GM21619 (cell line): Measurements from ENCODE around the gene SLC30A2.

ENCODE experiments used
- ATAC-seq: cut with Tn5 transposase; IDR thresholded peaks from one replicate; pipeline ENCODE4 v1.9.1; 2021; ENCODE audit not compliant: unreplicated experiment

SLC30A2 gene

DNA sequence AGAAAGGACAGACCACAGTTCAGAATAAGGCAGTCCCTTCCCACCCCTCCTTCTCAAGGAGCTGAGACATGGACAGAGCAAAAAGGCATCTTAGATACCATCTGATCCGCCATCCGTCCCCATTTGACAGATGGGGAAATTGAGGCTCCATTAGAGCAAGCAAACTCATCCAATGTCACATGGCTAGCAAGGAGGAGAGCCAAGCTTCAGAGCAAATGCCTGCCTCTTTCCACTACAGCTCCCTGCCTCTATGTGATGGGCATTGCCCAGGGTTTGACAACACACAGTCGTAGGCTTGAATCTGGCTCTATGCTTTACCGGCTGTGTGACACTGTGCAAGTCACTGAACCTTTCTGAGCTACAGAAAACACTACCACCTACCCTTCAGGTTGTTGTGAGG is 3.9 kb downstream of the SLC30A2 start:
- no peak for ATAC-seq

DNA sequence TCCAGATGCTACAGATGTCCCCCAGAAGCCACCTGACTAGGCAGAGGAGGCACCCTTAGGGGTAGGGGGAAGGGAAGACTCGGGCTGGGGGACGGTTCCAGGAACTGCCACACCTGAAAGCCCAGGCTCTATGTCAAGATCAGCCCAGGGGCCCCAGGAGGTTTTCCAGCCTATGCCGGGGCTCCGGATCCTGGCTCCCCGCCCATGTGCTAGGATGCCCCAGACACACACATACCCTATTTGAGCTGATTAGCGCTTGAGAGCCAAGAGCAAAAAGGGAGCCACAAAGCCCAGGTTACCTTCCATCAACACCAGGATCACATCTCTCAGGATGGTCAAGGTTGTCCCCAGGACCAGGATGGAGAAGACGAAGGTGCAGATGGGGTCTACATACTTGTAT is 4.5 kb downstream of the SLC30A2 start:
- no peak for ATAC-seq

DNA sequence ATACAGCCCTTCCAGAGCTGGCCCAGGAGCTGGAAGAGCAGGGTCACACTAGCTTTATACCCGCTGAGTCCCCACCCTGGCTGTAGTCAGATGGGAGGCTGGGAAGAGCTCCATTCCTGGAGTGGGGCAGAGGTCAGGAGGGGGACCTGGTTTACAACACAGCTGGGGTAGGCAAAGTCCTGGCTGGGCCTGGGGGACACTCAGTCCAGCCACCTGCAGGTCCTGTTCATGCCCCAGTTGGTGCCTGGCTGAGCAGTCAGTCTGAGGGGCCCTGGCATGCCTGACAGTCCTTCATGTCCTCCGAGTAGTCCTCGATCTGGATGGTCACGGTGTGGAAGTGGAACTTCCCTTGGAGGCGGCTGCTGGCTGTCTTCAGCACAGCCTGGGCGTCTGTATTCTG is 7.0 kb downstream of the SLC30A2 start:
- no peak for ATAC-seq

DNA sequence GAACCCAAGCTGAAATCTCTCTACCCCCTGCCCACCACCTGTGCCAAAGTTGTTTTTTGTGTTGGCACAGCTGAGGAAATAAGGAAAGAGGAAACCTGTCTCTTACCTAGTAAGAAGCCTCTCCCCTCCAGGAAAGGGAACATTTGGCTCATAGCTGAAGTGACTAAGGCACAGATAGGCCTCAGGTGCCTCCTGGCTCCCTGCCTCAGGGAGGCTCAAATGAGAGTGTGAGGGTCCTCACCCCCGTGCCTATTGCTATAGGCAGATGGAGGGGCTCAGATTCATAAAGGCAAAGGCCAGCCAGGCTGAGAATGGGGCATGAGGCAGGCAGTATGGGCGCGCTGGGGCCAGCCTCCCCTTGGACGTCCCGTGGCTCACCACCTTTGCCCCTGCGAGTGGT is 7.4 kb downstream of the SLC30A2 start:
- no peak for ATAC-seq

DNA sequence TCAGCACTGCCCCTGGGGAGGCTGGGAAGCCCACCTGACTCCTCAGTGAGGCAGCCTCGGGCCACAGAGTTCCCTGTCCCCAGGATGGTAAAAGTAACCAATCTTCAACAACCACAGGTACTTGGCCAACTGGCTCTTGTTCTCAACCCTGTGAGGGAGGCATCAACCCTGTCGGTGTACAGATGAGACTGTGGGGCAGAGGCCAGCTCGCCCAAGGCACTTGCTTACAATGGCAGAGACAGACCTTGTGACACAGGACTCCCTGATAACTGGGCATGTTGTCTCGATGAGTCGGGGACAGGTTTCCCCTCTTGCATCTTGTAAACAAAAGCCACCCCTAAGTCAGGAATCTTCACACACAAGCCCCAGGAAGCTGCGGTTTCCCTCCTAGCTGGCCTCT is 8.0 kb downstream of the SLC30A2 start:
- no peak for ATAC-seq

DNA sequence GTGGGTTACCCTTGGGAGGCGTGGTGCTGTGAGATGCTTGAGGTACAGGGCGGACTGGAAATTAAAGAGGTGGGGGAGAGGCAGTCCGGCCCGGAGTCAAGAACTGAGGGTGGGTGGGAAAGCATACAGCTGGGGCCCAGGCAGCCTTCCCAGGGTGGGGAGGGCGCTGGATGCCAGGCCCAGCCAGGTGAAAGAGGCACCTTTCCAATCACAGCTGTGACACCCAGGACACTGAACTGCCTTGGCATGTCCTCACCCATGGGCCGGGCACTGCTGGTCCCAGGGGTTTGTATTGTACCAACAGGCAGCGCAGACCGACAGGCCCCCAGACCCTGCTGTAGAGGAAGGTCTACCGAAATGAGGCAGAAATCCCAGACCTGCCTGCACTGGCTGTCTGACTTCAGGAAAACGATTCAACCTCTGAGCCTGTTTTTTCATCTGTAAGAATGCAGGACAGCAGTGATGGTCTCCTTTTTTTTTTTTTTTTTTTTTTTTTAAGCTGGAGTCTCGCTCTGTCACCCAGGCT is 9.1 kb downstream of the SLC30A2 start:
- ATAC-seq: no peak

DNA sequence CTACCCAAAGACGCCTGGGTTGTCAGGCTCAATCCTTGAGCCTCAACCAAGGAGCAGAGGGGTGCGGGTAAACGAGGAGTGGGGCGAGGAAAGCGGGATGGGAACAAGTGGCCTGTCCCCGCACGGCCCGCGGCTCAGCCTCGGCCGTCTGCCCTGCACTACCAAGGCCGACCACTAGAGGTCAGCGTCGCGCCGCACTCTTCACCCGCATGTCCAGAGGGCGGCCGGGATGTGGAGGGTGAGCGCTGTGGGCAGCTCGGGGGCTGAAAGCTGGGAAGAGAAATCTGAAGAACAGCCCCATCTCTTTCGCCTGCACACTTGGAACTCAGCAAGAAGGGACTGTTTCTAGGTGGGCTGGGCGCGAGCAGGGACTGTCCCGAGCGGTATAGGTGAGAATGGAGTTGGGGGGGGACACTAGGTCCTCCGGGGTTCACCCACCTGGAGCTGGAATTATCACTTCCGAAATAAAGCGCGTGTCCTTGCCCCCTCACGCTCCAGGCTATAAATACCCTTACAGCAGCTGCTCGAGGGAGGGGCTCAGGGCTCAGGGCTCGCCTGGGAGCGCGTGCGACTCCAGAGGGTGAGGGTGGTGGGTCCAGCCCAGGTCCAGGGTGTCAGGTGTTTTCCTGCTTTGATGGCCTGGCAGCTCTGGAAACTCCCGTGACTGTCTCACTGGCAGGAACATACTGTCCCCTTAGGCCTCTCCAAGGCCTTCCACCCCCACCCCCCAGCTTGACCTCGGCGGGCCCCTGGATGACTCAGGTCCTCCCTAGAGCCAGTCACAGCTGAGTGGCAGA is 9.8 kb downstream of the SLC30A2 start:
- ATAC-seq: peak; percentile 56

DNA sequence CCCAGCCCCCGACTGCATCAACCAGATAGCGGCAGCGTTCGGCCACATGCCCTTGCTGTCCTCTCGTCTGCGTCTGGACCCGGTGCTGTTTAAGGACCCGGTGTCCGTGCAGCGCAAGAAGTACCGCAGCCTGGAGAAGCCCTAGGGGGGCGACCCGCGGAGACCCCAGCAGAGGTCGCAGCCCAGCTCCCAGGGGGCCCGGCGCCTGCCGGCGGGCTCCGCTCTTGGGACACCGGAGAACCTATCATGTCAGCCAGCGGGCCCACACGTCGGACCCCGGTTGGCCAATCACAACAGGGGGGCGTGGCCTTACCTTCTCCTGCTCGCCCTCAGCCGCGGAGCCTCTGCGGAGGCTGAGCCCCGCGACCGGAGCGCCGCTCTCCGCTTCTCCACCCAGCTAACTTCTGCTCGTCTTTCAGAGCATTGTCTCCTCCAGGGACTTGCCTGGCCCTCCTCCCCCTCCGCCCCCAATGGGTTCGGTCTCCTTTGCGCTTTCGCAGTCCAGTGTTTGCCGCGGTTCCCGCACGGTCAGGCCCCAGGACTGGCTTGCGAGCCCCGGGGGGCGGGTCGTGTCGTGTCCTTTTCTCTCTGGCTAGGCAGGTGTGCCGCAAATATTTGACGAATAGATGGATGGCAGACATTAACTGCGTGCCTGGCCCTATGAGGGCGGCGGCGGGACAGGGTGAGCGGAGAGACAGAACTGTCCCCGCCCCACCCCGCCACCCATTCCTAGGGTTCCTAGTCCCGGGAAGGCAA is 10.5 kb downstream of the SLC30A2 start:
- ATAC-seq: peak; percentile 78

DNA sequence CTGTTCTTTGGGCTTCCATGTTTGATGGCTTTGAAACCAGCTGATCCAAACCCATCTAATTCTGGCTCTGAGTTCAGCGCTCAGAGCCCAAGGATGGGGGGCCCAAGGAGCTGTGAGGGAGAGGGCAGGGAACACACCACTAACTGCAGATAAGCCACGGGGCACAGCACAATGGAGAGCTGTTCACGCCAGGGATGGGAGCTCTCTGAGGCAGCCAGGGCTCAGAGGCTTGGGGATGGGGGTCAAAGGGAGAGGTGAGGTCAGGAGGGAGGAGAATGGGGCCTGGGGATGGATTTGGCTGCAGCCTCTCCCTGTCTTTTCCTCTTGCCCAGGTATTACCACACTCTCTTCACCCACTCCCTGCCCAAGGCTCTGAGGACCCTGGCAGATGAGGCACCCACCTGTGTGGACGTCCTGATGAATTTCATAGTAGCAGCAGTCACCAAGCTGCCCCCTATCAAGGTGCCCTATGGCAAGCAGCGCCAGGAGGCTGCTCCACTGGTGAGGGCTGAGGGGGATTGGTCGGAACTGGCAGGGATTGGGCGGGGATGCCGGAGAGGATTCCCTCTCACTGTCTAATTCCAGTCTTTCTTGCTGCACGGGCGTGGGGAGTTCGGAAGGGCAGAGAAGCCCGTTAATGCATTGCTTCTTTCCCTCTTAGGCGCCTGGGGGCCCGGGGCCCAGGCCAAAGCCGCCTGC is 11.3 kb downstream of the SLC30A2 start:
- no peak for ATAC-seq

DNA sequence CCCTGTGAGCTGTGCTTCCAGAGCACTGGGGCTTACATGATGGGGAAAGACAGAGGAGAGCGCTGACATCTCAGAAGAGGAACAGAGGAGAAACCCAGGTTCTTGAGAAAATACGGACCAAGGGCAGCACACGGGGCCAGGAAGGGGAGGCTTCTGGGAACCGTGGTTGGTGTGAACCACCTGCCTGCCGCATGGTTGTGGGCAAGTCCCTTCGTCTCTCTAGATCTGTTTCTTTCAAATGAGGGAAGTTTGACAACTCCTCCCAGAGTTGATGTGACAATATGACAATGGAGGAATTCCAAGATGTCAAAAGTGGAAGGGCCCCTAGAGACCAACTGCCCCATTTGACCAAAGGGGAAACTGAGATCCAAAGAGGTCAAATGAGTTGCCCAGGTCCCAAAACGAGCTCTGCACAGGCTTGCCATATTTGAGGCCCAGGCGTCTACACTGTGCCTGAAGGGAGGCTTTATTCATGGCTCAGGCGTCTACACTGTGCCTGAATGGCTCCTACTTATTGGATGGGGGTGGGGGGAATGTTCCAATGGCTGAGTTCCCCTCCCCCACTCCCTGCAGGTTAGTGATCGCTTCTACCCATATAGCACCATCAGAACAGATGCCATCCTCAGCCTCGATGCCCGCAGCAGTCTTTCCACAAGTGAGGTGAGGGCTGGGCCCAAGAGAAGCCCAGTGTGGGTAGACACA is 13.1 kb downstream of the SLC30A2 start:
- ATAC-seq: no peak

DNA sequence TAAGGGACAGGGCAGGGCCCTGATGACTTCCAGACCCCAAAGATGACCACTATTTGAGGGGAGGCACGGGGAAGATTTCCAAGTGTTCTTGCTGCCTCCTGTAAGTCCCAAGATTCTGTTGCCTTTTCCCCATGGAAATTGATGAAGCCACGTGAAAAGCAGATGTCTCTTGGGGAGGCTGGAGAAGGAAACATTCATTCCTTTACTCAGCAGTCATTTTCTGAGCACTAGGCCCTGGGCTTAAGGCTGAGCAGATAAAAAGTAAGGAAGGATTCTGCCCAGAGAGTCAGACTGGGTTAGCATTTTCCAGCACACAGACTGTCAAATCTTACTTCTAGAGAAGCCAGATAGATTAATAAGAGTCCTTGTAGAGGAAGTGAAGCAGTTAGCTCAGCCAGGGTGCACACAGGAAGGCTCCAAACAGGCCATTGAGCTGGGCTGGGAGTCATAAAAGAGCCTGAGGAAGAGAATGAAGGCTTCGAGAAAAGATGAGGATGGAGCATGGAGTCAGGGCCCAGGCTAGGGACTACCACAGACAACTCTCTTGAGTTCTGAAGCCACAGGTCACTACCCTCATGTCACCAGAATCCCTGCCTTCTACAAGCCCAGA is 14.2 kb downstream of the SLC30A2 start:
- no peak for ATAC-seq

DNA sequence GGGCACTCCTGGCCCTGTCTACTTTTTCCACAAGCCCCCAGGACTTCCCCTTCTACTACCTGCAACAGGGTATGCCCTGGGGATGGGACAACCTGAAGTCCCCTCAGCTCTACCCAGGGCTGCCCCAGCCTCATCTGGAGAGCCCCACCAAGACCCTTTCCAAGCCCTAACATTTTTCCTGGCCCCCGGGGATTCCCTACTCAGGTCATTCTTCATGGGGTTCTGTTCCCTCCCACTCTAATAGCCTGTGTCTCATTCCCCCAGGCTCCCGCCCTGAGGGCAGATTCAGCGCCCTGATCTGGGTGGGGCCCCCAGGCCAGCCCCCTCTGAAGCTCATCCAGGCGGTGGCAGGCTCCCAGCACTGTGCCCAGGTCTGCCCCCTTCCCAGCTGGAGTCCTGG is 14.7 kb downstream of the SLC30A2 start:
- no peak for ATAC-seq

DNA sequence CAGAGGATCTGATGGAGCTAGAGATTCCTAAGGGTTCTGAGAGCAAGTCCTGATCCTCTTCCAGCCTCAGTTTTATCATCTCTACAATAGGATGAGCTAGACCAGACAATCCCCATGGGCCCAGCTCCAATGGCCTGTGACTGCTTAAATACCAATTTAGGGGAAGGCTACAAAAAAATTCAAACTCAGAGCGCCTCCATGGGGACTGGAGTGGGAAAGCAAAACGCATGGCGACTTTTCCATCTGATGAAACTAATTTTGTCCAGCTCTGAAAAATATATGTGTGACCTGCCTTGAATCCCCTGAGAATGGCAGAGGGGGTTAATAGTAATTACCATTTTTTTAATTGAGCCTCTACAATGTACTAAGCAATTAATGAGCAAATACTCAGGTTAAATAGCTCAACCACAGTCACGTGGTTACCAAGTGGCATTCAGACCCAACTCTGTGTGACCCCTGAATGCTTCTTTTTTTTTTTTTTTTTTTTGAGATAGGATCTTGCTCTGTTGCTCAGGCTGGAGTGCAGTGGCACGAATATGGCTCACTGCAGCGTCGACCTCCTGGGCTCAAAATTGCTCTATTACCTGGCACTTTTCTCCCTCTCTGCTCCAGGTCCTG is 15.9 kb downstream of the SLC30A2 start:
- ATAC-seq: no peak

DNA sequence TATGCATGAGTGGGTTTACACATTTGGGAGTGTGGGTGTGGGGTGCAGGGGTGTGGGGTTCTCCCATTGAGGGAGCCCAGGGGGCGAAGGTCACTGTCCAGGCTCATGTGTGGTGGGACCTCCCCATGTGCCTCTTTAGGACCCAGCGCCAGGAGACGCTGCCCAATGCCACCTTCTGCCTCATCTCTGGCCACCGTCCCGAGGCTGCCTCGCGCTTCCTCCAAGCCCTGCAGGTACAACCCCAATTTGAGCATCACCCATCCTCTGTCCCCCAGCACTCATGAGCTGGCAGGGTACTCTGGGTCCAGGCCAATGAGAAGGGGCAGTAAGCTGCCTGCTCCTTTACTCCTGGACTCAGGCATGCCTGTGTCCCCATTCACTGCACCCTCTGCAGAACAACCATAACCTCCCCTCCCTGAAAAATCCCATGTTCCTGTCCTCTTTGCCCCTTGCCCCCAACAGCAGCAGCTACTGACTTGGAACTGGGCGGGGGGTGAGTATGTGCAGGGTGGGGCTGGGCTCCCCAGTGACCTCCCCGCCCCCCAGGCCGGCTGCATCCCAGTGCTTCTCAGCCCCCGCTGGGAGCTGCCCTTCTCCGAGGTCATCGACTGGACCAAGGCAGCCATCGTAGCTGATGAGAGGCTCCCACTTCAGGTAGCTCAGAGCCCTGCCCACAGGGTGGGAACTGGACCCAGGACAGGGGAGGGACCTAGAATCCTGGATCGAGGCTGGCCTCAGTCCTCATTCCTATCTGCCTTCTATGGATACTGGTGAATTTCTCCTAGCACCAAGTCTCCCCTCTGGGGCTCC is 16.7 kb downstream of the SLC30A2 start:
- ATAC-seq: no peak

DNA sequence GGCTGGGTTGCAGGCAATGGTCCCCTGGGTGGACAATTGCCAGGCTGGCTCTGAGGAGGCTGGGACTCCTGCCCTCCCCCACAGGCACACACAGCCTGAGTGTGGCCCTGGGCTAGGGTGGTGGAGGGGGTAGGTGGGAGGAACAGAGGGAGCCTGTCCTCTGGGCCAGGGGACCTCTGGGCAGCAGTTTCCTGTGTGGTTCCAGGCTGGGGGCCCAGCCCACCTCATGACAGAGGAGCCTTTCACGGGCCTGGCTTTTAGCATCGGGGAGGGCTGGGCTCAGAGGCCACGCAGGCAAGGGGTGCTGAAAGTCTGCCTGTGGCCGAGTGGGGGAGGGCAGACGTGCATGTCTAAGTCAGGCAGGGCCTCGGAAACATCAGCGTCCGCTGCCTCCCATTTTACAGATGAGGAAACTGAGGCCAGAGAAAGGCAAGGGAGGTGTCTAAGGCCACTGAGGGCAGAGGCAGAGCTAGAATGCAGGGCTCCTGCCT is 17.4 kb downstream of the SLC30A2 start:
- no peak for ATAC-seq

DNA sequence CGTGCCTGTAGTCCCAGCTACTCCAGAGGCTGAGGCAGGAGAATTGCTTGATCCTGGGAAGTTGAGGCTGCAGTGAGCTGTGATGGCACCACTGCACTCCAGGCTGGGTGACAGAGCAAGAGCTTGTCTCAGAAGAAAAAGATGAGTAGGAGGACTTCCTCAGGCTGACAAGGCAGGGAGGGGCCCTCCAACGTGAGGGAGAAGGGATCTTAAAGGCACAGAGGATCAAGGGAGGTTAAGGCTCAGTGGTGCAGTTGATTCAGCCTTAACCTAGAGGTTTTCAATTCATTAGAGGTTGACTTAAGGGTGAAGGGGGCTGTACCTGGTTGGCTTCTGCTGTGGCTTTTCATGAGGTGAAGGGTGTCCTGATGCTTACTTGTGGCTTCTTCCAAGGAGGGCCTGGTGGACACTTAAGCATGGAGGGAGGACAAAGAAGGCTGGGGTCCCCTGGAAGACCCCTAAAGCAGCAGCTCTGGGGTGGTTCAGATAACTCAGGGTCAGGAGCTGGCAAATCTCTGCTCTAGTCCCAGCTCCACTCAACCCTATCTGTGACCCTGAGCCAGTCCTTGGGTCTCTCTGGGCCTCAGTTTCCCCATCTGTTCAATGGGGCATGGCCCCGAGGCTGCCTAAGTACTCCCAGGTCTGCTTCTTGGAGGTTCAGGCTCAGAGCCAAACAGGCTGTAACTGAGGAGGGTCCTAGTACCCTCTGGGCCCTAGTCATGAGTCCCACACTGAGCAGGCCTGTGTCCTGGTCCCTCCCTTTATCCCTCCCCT is 18.0 kb downstream of the SLC30A2 start:
- no peak for ATAC-seq

DNA sequence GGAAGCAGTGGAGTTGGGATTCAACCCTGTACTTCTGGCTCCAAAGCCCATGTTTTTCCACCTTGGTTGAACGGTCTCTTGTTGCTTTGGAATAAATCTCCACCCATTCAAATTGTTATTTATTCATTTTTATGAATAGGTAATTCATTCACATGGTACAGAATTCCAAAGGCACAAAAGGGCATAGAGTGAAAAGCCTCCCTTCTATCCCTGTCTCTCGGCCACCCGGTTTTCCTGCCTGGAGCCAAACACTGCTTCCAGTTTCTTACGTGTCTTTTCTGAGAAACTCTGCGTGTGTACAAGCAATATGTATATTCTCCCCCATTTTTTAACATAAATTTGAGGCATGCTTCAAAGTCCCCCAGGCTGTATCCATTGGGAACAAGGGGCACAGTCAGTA is 20.4 kb downstream of the SLC30A2 start:
- ATAC-seq: no peak

DNA sequence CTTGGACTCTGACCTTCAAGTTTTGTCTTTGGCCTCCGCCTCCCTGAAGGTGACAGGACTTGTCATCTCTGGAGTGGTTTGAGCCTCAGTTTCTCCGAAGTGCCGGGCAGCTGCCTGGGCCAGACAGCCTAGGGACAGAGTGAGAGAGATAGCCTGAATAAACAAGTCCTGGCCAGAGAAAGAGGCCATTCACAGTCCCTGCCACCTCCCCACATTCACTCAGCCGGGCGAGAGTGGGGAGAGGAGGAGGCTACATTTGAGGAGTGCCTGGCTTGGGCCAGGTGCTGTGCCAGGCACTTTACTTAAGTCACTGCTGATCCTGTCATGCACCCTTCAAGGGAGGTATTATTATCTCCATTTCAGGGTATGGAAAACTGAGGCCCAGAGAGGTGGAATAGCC is 20.9 kb downstream of the SLC30A2 start:
- no peak for ATAC-seq
